Stimulated activated CD4-positive, alpha-beta T cell treated with anti-CD3 and anti-CD28 coated beads, TNF-alpha, amount 100 ng/mL, for 4 hours (primary cell): ENCODE data around the gene KLF15.

ENCODE experiments used
- DNase-seq, 3 experiments: peaks; one replicate each; pipeline ENCODE4 v3.0.0-alpha.2; 2020; ENCODE audit warnings: low read depth in 3 of 3

The KLF15 gene

DNA sequence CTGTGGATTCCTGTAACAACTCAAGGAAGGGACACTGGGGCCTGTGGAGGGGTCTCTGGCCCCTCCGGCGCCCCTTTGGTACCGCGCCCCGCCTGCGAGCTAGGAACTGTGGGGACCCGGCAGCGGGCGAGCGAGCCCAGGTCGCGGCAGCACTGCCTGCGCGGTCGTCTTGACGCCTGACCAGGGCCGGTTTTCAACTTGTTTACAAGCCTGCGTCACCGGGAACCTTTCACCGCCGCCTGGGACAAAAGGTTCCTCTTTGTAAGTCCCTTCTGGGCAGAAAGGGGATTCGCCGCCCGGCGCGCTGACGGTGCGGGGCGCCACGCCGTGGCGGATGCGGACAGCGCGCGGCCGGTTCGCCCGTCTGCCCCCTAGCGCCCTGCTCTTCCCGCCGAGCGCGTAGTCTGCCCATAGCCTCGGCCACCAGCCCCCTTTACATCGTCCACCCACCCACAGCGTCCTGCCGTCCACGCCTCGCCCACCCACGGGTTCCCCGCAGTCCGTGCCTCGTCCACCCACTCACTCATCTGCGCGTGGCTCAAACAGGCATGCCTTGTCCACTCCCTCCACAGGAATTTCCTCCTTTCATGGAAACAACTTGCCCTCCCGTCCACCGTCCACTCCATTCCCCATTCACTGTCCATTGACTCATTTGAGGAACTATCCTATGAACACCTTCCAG lies 32.0 kb upstream of the KLF15 start:
- DNase-seq, result peak in 1 of 3 experiments; percentile 14

DNA sequence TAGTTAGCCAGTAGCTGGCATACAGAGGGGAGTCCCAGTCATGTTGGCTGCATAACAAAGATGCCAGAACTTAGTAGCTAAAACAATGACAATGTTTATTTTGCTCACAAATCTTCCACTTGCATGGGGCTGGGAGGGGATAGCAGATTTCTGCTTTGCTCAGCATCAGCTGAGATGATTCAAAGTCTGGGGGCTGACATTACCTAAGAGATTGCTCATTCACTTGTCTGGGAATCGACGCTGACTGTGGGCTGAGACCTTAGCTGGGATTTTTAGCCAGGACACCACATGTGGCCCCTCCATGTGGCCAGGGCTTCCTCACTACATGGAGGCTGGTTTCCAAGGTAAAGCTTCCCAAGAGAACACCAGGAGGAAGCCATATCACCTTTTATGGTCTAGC lies 24.8 kb upstream of the KLF15 start:
- DNase-seq, result no peak

DNA sequence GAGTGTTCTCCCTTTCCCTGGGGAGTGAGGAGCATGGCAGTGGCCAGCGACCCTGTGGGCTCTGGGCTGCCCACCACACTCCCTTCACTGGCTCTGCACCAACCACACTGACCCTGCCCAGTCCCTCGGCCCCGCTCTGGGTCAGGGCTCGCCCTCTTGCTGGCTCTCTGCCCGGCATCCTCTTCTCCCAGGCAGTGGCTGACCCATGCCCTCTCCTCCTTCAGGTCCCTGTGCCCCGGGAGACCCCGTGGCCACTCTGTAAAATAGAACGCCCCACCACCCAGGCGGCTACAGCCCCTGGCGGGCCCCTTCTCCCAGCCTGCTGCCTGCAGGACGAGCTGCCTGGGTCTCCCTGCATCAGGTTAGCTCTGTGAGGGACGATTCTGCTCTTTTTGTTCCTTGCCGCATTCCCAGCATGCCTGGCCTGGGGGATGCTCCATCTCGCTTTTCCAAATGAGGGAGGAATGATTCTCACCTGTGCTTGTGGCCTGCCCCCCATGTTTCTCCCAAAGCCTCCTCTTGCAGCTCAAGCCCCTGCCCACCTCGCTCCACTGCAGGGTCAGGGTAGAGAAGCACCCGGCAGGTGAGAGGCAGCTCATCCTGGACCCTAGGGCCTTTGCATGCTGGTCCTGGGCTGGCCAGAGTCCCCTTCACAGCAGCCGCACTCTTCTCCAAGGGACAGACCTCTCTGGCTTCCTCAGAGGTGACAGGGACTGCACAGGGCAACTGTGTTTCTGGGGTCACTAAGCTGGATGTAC lies 23.0 kb upstream of the KLF15 start:
- no peak for DNase-seq

DNA sequence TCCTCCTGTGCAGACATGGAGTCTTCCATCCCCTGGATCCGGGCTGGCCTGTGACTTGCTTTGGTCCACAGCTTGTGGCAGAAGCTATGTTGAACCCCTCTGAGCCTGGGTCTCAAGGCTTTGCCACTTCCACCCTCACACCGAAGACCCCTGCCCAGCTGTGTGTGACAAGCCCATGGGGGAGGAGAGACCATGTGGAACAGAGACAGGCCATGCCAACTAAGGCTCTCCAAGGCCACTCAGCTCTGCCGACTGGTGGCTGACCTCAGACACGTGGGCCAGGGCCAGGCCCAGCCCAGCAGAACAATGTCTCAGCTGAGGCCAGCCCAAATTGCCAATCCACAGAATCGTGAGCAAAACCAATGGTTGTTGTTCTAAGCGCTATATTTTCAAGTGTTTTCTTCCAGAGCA lies 21.1 kb upstream of the KLF15 start:
- DNase-seq, result no peak

GRCh38 chr3:126377211-126377610 lies 20.0 kb upstream of the KLF15 start:
- DNase-seq, result no peak

- DNase-seq, result no peak
Observed at GRCh38 chr3:126376444-126376843, 19.2 kb upstream of the KLF15 start.

DNA sequence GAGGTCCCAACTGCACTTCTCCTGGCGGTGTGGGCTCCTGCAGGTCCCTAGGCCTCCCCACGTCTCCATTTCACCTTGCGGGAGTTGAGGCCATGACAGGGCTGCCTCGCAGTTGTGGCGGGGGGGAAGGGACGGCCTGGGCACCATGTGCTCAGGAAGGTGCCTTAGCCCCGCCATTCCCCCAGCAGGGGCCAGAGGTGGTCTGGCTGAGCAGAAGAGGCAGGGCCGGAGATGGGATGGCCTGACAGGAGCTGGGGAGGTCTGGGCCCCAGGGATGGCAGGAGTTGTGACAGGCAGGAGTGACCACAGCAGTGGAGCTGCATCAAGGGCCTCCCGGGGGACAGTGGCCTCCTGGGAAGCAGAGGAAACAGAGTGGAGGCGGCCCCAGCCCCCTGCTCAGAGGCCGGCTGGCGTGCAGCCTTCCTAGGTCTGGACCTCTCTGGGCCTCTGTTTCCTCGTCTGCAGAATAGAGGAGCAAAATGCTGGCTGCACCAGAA lies 18.7 kb upstream of the KLF15 start:
- DNase-seq, result no peak

DNA sequence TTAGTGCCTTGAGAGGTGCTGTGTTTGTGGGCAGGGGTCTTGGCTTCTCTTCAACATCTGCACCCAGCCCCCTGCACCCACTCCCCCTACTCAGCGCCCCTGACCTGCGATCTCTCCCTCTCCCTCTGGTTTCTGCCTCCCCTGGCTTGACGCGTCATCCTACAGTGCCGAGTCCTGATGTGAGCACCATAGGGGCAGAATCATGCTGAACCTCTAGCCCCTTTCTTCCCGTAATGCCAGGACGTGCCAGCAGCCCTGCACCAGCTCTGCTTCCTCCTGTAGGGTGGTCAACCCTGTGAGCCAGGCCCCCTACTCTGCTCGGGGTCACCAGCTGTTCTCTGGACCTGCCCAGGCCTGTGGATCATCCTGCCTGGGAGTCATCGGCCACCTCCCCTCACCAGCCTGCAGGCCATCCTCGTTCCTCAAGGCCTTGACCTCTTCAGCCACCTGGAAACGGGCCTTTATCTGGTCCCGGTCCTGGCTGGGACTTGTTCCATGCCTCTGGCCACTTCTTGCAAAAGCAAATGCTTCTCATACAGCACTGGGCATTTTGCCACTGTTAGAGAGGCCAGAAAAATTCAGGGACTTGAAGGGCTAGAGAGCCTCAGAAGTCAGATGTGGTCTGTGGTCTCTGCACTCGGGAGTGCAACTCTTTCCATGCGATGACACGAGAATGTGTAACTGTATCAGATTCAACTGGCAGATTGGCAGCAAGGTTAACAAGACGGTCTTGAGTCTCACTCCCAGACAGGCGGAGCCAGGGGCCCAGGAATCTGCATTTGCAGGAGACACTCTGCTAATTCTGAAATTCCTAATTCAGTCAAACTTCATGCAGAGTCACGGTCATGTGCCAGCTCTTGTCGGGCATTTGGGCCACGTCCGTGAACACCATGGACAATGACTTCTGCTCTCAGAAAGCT lies 16.7 kb upstream of the KLF15 start:
- no peak for DNase-seq

- DNase-seq, result no peak
Observed at GRCh38 chr3:126373146-126373613, 16.0 kb upstream of the KLF15 start.

DNA sequence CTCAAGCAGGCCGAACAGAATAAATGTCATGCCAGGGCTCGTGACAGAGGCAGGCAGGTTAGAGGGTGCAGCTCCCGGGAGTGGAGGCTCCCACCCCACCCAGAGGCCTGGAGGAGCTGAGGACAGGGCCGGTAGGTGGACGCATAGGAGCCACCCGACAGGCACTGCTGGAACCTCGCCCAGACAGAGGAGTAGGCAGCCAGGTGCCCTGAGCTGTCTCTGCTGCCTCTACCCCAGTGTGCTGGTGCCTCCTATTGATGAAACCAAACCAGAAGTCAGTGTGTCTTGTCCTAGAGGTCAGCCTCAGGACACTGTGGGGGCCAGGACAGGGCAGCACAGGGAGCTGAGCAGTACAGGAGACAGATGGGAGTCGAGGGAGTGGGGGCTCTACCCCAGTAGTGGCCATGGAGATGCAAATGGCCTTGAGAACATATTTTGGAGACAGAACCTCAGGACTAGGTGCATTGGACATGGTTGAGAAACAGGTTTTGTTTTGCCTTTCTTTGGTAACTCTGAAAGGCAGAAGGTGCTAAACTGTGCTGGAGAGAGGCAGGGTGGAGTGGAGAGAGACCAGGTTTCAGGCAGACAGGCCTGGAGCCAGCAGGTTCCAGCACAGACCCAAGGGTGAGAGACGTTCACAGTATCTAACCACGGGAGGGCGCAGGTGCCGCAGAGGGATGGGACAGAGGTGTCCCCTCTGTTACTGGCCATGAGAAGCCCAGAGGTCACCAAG lies 15.4 kb upstream of the KLF15 start:
- DNase-seq, result no peak

DNA sequence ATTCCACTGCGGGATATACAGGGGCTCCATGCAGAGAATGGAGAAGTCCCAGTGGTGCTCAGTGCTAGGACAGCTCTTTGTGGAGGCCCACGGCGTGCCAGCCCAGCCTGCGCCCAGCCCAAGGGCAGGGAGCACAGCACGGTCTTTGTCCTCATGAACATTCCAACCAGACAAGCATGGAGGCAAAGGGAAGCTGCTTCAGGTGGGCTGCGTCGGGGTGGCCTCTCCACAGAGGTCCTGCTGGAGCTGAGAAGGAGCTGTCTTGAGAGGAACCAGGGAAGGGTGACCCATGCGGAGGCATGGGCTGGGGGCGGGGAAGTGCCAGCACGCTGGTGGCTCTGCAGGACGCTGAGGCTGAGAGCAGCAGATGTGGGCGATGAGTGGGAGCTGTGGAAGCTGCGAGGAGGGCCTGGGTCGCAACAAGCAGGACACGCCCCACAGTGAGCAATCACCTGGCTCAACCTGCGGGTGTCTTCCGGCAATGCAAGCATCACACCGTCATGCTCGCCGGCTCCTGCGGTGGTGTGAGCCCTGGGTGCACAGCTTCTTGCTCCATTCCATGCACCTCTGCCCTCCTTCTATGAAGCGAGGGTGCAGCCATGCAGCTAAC lies 14.0 kb upstream of the KLF15 start:
- no peak for DNase-seq

DNA sequence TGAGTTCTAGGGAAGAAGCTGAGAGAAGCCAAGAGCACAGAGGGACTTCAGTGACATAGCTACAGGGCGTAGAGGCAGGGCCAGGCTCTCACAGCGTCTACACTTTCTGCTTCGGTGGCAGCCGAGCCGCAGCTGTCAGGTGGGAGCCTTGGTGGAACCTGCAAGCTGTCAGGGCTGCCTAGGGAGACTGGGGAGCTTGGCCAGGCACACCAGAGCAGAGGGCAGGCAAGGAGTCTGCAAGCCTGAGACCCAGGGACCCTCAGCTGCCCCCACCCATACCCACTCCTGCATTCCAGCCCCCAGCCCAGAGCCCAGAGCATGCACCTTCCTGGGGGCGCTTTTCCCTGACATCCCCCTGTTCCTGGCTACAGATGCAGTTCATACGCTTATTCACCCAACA lies 13.4 kb upstream of the KLF15 start:
- DNase-seq, result no peak

DNA sequence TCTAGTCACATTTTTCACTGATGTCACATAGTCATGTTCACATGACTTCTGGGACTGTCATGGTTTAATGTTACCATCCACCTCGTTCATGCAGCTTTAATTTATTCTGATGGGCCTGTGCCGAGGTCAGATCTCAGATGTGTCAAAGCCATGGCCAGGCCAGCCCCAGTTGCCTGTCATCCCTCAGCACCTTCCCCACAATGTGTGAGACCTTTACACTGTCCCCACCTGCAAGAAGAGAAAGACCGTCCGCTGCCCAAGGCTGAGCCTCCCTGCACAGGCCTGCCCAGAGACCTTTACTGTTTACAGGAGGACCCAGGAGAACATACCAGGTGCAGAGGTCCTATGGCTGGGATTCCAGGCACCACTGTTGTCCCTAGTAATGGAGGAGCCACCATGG lies 12.8 kb upstream of the KLF15 start:
- DNase-seq, result no peak

DNA sequence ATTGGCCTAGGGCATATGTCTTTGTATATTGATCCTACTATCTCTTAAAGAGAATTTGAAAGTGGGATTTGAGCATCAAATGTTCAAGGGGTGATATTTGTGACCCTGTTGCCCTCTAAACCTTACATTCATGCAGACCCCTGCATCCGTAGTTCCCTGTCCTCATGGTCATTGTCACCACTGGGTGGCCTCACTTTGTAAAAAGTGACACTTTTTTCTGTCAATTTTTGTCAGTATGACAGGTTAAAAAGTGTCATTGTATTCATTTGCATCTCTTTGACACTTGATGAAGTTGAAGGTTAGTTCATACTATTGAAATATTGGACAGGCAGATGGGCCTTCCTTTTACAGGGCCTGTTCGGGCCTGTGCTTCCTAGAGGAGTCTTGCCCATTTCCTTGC lies 12.3 kb upstream of the KLF15 start:
- DNase-seq, result no peak

- DNase-seq, result no peak
Observed at GRCh38 chr3:126367316-126367805, 10.2 kb upstream of the KLF15 start.

DNA sequence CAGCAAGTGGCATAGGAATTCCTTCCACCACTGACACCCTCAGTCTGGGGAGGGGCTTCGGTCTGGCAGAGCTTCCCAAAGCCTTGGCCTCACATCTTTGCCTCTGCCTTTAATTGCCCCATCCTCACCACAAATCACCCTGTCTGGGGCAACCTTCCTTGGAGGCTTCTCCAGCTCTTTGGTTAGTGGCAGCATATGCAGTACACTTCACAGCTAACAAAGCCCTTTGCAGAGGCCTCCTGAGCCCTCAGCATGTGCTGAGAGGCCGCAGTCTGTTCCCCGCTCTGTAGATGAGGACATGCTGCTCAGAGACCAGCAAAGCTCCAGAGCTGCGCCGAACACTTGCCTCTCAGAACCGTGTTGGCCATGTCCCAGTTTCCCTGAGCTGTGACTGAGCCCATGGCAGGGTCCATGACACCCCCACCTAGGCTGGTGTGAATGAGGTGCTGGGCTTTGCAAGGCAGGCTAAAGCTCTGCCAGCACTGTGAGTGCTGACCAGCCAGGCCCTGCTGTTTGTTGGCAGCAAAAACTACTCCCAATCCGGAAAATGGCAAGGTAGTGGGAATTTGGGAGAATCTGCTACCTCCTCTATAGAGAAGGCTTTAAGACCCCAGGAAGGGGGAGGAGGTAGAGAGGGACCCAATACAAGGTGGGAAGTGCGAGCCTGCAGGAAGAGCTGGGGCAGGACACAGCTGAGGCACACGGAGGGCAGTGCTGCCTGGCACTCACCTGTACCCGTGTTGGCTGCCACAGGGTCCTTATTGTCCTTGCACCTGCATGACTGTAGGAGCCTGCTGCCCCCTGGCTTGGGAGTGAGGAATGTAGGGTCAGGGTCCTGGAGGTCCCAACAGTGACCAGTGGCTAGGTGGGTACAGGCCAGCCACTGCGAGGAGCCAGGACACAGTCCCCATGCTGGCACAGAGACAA lies 8.4 kb upstream of the KLF15 start:
- DNase-seq, result no peak

- no peak for DNase-seq
Observed at GRCh38 chr3:126364731-126365301, 7.6 kb upstream of the KLF15 start.

DNA sequence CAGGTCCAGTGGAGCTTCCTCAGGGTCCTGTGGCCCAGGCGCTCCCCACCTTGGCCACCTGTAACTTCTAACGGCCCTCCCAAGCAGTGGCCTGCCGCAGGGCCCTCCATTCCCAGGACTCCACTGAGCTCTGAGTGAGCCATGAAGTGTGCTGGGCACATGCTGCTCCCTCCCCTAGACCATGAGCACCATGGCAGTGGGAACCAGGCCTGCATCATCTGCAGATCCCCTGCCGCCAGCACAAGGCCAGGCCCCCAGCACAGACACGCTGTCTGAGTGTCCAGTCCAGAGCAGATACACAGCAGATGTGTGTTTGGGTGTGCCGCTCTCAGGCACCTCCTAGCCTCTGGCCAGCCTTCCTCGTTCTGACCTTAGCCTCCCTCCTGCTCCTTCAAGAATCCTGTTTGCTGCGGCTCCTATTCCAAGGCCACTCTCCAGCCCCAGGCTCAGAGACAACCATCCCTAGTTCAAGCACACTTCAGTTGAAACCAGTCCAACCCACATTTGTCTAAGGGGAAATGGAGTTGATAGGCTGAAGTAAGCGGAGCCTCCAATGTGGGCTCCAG lies 7.0 kb upstream of the KLF15 start:
- DNase-seq, result no peak

GRCh38 chr3:126361211-126361610 lies 4.0 kb upstream of the KLF15 start:
- no peak for DNase-seq
